SK-N-MC (cell line): Measurements from ENCODE around the gene MEN1.
A peak's percentile ranks its signal among the peaks of the same experiment; 100 is the strongest.

Experiments used
- DNase-seq: peaks from one replicate; pipeline ENCODE4 v3.0.0-alpha.2; 2011; ENCODE audit warnings: low read depth, low spot score
- H3K27ac ChIP-seq: fragments of 200-600 bp; sonication (generic); 2 replicates; pipeline ENCODE4 v1.5.1; 2016; ENCODE audit warnings: mixed run types
- H3K36me3 ChIP-seq: fragments of 200-600 bp; sonication (generic); 2 replicates; pipeline ENCODE4 v1.6.1; 2017; ENCODE audit warnings: antibody characterized with exemption, low read length, mixed read lengths; ENCODE audit not compliant: insufficient read depth
- H3K4me3 ChIP-seq: fragments of 200-600 bp; sonication (generic); 2 replicates; pipeline ENCODE4 v1.5.1; 2016
- H3K9ac ChIP-seq: fragments of 200-600 bp; sonication (generic); 2 replicates; pipeline ENCODE4 v1.8.0; 2017; ENCODE audit warnings: mixed run types, mixed read lengths; ENCODE audit not compliant: insufficient read length
- H3K9me3 ChIP-seq: fragments of 200-600 bp; sonication (generic); 2 replicates; pipeline ENCODE4 v1.6.1; 2017; ENCODE audit warnings: low read depth, mild to moderate bottlenecking, antibody characterized with exemption, low read length, moderate library complexity, mixed read lengths
- EZH2 ChIP-seq: fragments of 200-600 bp; sonication (generic); IDR thresholded peaks from one replicate; pipeline ENCODE4 v1.6.1; 2017; ENCODE audit warnings: antibody characterized with exemption
- FOXP2 ChIP-seq: optimal IDR thresholded peaks from 2 replicates; pipeline ENCODE3; 2011; ENCODE audit warnings: mild to moderate bottlenecking, moderate library complexity; ENCODE audit not compliant: insufficient read depth; ENCODE audit errors: extremely low read length, control extremely low read depth
- POLR2AphosphoS5 ChIP-seq: IDR thresholded peaks from 2 replicates; pipeline ENCODE4 v1.6.1; 2012; ENCODE audit warnings: mild to moderate bottlenecking, low read depth, low read length, borderline replicate concordance

The MEN1 gene

GRCh38 chr11:64776425-64776824 lies 33.9 kb downstream of the MEN1 start:
- H3K27ac ChIP-seq: no peak overlapping the region
- H3K9ac ChIP-seq: peak overlapping the region; percentile 92
- 0 out of 2 replicates have a peak, but pooled peaks have one; percentile 2 for TF ChIP-seq POLR2AphosphoS5
- no peak for TF ChIP-seq FOXP2
- no peak for DNase-seq
- H3K4me3 ChIP-seq: peak overlapping the region; percentile 96
- peaks cover 61% of the 10 kb centered on the region for H3K36me3 ChIP-seq
- no peaks in the 10 kb centered on the region for H3K9me3 ChIP-seq

DNA sequence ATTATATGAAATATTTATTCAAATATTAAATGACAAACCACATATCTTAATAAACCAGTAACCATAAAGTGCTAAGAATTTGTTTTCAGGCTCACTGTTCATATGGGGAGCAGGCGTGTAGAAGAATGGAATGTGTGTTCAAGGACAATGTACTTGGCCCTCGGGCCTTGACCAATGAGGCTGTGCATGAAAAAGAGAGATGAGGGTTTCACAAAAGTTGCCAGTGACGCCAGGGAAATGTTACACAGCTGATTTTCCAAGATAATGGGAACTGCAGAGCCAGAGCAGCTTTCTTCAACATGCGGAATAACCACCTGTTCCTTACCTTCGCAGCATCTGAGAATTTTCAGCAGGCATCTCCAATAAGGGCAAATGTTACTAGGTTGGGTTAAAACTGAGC lies 36.2 kb downstream of the MEN1 start:
- Histone ChIP-seq H3K36me3 (peaks cover 84% of the 10 kb centered on the region), H3K27ac (no peak overlapping the region), H3K9ac (no peak overlapping the region), H3K9me3 (no peaks in the 10 kb centered on the region), H3K4me3 (no peak overlapping the region)
- no peak for DNase-seq
- no peak for TF ChIP-seq FOXP2
- TF ChIP-seq POLR2AphosphoS5: no peak
- no peak for TF ChIP-seq EZH2

DNA sequence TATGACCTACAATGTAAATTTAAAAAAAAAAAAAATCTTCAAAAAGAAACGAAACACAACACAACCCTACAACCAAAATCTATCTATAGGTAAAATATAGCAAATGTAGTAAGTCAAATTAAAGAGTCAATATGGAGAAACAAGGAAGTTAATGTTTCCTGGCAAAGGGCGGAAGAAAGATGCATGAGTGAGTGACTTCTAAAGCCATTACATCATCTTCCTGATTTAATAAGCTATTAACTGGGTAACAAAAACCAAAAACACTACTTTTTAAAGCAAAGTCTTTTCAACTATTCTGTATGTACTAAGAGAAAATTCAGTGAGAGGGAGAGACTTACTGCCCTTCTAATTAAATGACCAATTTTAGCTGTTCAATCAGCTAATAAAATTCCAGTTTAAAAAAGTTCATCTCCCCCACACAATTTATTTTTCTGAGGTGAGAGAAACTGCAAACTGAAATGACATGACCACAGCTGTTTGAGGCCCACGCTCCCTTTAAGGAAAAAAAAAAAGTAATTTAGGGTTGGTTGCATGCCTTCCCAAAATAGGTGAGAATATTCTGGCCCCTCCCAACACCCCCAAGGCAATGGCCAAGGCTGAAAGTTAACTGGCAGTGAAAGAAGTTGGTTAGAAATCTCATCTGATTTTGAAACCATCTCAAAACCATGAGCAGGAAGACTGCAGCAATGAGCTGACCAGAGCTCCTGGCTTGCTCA lies 37.9 kb downstream of the MEN1 start:
- H3K9ac ChIP-seq: no peak overlapping the region
- peak overlapping the region; percentile 22; the same call in 1 of the 2 replicates for H3K27ac ChIP-seq
- no peak for TF ChIP-seq POLR2AphosphoS5
- TF ChIP-seq FOXP2: no peak
- no peak for TF ChIP-seq EZH2
- no peaks in the 10 kb centered on the region for H3K9me3 ChIP-seq
- no peak overlapping the region for H3K4me3 ChIP-seq
- H3K36me3 ChIP-seq: peaks cover 100% of the 10 kb centered on the region
- no peak for DNase-seq

DNA sequence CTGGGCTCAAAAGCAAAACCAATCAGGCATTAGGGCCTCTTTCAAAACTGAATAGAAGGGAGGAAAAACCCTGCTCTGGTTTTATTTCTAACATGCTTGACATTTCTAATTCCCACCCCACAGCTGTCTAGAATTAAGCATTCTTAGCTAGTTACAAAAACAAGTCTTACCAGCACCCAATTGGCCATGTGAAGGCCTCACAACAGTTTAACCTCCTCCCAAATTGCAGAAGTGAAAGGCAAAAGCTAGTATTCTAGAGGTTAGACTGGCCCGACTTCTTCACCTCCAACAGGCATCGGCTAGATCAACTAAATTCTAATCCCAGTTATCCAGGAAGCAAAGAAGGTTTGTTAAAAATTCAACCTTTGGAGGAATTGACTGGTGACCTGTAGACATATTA lies 38.5 kb downstream of the MEN1 start:
- no peak for DNase-seq
- Histone ChIP-seq H3K9ac (no peak overlapping the region), H3K4me3 (no peak overlapping the region), H3K27ac (peak overlapping the region; percentile 22; the same call in 1 of the 2 replicates), H3K9me3 (no peaks in the 10 kb centered on the region), H3K36me3 (peaks cover 100% of the 10 kb centered on the region)
- TF ChIP-seq EZH2 (no peak), FOXP2 (no peak), POLR2AphosphoS5 (no peak)

- Histone ChIP-seq H3K4me3 (no peak overlapping the region), H3K9ac (no peak overlapping the region), H3K36me3 (peaks cover 98% of the 10 kb centered on the region), H3K27ac (no peak overlapping the region), H3K9me3 (no peaks in the 10 kb centered on the region)
- TF ChIP-seq POLR2AphosphoS5 (no peak), EZH2 (no peak), FOXP2 (no peak)
- no peak for DNase-seq
These were observed 40.2 kb downstream of the MEN1 start for GRCh38 chr11:64770120-64770519.

DNA sequence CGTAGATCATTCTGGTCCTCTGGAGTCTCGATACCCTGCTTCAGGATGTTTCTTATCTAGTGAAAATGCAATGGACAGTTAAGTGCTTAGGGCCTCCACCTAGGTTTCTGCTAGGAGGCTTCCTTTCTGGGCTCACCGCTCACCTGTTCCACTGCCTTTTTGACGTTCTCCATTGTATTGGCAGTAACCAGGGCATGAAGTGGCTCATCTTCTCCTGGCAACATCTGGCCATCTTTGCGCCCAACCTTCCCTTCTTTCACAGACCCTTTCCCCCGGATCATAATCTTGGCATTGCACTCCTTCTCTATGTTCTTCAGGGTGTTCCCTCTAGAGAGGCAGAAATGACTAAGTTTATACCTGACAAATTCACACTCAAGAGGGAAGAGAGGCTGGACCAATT lies 41.1 kb downstream of the MEN1 start:
- no peaks in the 10 kb centered on the region for H3K9me3 ChIP-seq
- H3K9ac ChIP-seq: no peak overlapping the region
- peaks cover 98% of the 10 kb centered on the region for H3K36me3 ChIP-seq
- no peak for TF ChIP-seq EZH2
- TF ChIP-seq POLR2AphosphoS5: no peak
- no peak for TF ChIP-seq FOXP2
- H3K27ac ChIP-seq: no peak overlapping the region
- DNase-seq: no peak
- H3K4me3 ChIP-seq: no peak overlapping the region

DNA sequence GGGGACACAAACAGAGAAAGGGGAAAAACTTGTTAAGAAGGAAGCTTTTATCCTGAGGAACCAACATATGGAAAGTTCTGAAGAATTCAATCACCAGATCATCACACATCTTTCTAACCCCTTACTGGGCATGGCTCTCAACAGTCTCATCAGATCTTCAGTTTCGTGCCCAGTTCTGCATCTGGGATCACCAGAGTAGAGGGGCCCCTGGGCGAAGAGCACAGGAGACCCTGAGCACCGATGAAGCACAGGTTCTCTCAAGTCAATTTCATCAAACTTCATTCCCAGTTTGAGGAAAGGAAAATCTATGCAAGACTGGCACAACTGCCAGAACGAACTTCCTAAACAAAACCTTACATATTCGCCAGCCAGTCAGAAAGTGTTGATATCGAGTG lies 42.1 kb downstream of the MEN1 start:
- H3K9me3 ChIP-seq: no peaks in the 10 kb centered on the region
- peaks cover 98% of the 10 kb centered on the region for H3K36me3 ChIP-seq
- no peak for DNase-seq
- no peak overlapping the region for H3K4me3 ChIP-seq
- TF ChIP-seq FOXP2: no peak
- TF ChIP-seq EZH2: no peak
- TF ChIP-seq POLR2AphosphoS5: no peak
- H3K9ac ChIP-seq: no peak overlapping the region
- no peak overlapping the region for H3K27ac ChIP-seq

GRCh38 chr11:64767344-64768299 lies 42.7 kb downstream of the MEN1 start:
- DNase-seq: no peak
- no peak for TF ChIP-seq EZH2
- TF ChIP-seq POLR2AphosphoS5: no peak; the same call in 1 of the 2 replicates
- TF ChIP-seq FOXP2: no peak
- H3K36me3 ChIP-seq: peaks cover 97% of the 10 kb centered on the region
- H3K4me3 ChIP-seq: no peak overlapping the region
- no peaks in the 10 kb centered on the region for H3K9me3 ChIP-seq
- no peak overlapping the region for H3K9ac ChIP-seq
- H3K27ac ChIP-seq: no peak overlapping the region

DNA sequence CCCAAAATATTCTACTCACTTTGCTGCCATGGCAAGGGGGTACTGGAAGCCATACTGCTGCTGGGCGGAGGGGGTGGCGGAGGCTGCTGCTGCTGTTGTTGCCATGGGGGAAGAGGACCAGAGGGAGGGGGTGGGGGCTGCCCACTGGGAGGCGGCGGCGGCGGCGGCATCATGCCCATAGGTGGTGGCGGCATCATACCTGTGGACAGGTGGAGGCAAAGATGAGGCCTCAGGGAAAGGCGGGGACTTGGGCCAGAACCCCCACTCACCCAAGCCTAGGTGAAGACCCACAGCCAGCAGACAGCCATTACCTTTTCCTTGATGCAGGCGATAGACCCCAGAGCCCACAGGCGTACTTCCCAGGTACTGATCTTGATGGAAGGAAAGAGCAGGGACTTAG lies 43.5 kb downstream of the MEN1 start:
- no peaks in the 10 kb centered on the region for H3K9me3 ChIP-seq
- no peak overlapping the region for H3K9ac ChIP-seq
- no peak overlapping the region for H3K27ac ChIP-seq
- TF ChIP-seq FOXP2 (no peak), POLR2AphosphoS5 (no peak)
- H3K36me3 ChIP-seq: peaks cover 92% of the 10 kb centered on the region
- no peak overlapping the region for H3K4me3 ChIP-seq
- no peak for DNase-seq
